GM12875 (cell line): Measurements from ENCODE around the gene SLC34A1.

Source experiments
- H3K4me3 ChIP-seq: one replicate; pipeline ENCODE4 v1.5.1; 2011; ENCODE audit warnings: low read depth, low read length, control low read depth
- TF ChIP-seq, protein P1 (sequence below): IDR thresholded peaks from 2 replicates; pipeline ENCODE4 v1.5.1; 2011; ENCODE audit warnings: low read depth, mild to moderate bottlenecking, control low read depth, inconsistent platforms, low read length, moderate library complexity, borderline replicate concordance; ENCODE audit not compliant: insufficient read depth

The SLC34A1 gene

DNA sequence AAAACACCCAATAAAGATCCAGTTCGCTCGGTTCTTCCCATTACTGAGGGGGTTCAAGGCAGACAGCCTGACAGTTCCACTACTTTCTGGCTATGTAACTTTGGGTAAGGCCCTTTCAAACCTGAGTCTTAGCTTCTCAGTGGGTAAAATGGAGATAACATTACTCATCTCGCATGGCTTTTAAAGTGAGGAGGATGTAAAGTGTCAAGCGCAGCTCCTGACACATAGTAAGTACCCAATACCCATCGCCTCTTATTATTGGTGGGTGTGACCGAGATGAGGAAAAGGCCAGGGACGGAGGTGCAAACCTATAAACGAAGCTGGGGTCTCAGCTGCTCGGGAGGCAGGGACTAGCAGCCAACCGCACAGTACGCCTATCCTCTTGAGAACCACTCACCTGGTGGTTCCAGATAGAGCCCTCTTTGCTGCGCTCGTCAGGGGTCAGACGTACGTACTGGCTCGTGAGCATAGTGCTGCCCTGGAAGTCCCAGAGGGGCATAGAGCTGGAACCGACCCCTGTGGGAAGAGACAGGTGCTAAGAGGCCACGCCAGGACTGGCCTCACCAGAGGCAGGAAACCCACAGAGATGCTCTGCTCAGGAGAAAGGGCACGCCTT, 33.4 kb upstream of the SLC34A1 start:
- H3K4me3 ChIP-seq, result peak overlapping the region; percentile 99
- TF ChIP-seq, protein P1, sequence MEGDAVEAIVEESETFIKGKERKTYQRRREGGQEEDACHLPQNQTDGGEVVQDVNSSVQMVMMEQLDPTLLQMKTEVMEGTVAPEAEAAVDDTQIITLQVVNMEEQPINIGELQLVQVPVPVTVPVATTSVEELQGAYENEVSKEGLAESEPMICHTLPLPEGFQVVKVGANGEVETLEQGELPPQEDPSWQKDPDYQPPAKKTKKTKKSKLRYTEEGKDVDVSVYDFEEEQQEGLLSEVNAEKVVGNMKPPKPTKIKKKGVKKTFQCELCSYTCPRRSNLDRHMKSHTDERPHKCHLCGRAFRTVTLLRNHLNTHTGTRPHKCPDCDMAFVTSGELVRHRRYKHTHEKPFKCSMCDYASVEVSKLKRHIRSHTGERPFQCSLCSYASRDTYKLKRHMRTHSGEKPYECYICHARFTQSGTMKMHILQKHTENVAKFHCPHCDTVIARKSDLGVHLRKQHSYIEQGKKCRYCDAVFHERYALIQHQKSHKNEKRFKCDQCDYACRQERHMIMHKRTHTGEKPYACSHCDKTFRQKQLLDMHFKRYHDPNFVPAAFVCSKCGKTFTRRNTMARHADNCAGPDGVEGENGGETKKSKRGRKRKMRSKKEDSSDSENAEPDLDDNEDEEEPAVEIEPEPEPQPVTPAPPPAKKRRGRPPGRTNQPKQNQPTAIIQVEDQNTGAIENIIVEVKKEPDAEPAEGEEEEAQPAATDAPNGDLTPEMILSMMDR, result no peak

DNA sequence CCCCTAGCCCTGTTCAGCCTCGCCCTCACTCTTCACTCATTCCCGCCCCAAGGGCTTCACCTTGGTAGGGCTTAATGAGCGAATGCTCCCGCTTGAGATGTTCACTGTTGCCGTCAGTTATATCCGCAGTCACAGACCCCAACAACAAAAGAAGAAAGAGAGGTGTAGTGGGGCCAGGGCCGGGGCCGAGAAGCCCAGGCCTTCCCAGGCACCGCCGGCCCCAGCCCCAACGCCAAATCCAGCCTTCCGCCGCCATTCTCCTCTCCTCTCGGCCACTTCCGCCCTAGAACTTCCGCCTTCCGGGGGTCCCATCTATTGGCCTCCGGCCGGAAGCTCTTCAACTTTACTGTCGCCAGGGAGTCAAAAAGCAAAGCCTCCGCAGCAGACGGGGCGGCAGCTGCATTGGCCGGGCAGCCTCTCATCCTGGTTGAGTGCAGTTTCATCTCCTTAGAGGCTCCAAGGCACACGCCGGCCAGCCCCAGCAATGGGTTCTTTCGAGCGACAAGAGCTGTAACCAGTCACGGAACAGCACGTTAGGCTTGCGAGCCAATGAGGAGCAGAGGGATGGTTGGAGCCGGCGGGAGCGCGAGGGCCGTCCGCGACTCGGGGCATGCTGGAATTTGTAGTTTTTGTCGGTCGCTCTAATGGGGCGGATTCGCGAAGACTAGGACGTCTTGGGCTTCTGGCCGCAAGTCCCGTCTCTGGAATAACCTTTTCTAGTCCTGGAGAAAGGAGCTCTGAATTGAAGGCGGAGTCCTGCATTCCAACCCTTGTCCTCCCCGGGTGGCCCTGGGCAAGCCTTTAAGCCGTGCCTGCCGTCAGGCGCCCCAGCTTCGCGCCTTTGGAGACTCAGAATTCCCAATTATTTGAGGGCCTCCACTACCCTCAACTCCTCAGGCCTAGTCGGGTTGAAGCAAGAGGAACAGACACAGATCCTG, 32.6 kb upstream of the SLC34A1 start, which contains the start of gene LMAN2:
LMAN2 (minus strand) TSS at position 277 of the 938 bp plus-strand sequence; CDS start at position 256, 21 bp downstream.
- TF ChIP-seq, protein P1, result no peak
- H3K4me3 ChIP-seq, result peak within 1 kb of the TSS; percentile 99

DNA sequence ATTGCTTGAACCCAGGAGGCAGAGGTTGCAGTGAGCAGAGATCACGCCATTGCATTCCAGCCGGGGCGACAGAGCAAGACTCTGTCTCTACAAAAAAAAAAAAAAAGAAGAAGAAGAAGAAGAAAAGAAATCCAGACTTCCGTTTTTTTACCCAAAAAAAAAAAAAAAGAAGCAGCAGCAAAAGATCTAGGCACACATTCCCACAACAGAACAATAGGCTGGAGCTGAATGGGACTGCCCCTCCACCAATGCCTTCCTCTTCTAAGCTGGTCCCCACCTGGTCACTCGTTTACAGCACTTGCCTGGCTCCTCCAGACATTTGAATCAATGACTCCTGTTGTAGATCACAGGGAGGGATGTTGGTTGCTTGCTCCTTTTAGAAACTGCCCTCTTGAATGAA, 31.1 kb upstream of the SLC34A1 start:
- no peak overlapping the region for H3K4me3 ChIP-seq
- TF ChIP-seq, protein P1, result no peak

DNA sequence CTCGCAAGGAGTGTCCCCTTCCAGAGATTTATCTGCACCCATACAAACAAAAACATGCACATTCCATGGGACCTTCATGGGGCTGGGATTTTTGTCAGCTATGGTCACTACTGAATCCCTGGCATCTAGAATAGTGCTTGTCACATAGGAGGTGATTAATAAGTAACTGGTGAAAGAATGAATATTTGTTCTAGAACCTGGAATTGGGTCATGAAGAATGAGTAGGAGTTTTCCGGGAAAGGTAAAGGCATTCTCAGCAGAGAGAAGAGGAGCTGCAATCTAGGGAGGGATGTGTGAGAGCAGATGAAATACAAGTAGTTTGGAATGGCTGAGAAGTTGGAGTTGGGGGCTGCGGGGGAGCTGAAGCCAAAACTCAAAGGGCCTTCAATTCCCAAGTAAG, 30.0 kb upstream of the SLC34A1 start:
- TF ChIP-seq, protein P1, result no peak
- H3K4me3 ChIP-seq, result no peak overlapping the region

DNA sequence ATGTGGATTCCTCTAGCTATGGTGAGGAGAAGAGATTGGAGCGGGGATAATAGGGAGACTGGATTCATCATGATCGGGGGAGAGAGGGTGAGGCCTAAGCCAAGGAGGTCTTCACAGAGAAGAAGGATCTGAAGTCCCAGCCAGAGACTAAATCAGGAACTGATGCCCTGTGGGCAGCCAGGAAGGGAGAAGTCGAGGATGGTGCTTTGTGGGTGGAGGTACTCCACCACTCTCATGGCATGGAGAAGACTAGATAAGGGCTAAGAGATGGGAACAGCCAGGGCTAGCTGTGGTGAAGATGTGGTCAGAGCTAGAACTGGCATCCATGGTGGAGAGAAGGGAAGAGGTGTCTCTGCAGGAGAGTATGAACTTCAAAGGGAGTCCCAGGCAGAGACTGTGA, 29.5 kb upstream of the SLC34A1 start:
- TF ChIP-seq, protein P1, result no peak
- H3K4me3 ChIP-seq, result no peak overlapping the region

DNA sequence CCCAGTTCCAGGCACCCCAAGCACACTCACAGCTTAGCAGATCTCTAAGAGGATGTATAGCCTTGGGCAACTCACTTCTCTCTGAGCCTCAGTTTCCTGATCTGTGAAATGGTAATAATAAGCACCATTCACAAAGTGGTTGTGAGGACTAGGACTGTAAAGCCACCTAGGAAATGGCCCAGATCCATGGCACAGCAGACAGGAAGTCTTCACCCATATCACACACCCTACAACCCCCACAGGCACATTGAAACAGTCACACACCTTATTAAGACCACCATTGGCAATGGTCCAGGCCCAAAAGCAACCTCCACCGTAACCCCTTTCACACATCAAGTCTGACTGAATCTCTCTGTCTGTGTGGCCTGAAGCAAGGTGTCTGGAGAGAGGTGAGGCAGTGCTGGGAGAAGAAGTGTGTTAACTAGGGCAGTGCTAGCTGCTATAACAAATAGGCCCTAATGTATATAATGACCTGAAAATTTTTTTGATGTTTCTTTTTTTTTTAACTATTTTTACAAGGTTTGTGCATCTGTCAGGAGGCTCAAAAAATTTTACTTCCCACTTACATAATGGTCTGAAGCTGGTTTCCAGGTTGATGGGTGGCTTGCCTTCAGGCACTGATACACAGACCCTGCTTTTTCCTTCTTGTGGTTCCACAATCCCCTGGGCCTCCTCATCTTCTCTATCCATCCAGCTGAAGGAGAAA, 28.9 kb upstream of the SLC34A1 start:
- TF ChIP-seq, protein P1, result no peak
- H3K4me3 ChIP-seq, result no peak overlapping the region
